Medulla oblongata (tissue), 1 donor: ENCODE data around the gene KLF16.

Experiments
- DNase-seq: peaks from one replicate; pipeline ENCODE4 v3.0.0-alpha.2; 2015; ENCODE audit errors: extremely low spot score

The KLF16 gene

DNA sequence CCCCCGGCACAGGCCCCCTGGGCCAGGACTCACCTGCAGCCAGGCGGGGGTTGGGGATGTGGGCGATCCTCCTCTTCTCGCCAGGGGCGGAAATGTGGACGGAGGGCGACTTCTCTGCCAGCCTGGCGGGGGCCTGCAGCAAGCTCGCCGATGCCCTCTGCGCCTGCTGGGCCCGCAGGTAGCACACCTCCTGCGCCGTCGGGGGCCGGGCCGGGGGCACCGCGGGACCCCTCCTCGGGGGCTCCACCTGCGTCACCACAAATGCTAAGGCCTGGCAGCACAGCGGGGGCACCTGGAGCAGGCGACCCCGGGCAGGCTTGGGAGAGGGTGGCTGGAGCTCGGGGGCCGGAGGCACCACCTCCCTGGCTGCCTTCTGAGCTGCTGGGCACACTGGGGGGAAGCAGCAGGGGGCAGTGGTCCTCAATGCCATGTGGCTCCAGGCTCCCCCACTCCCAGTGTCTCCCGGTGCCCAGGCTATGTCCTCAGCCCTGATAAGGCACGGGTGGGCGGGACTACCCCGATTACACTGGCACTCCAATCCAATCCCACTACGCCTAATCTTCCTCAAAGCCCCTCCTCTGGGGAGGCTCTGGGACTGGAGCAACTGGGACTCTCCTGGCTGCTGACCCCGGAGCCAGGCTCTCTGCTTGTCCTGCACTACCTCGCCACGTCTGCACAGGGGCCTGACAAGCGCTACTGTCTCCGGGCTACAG is 39.7 kb downstream of the KLF16 start:
- DNase-seq: no peak

DNA sequence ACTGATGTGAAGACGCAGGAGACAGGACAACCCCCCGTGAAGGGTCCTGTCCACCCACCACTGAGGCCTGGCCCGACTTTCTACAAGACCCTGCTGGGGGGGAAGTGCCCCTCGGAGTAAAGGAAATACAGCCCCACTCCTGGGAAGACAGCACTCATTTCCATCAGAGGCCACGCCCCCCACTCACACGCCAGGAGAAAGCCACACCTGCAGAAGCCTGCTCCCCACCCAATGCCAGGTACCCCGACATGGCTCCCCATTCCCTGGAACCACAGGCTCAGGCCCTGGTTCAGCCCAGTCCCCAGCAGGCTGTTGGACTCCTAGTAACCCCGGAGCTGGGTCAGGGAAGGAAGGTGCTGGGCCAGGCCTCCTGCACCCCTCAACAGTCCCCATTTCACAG is 40.4 kb downstream of the KLF16 start:
- DNase-seq: no peak

DNA sequence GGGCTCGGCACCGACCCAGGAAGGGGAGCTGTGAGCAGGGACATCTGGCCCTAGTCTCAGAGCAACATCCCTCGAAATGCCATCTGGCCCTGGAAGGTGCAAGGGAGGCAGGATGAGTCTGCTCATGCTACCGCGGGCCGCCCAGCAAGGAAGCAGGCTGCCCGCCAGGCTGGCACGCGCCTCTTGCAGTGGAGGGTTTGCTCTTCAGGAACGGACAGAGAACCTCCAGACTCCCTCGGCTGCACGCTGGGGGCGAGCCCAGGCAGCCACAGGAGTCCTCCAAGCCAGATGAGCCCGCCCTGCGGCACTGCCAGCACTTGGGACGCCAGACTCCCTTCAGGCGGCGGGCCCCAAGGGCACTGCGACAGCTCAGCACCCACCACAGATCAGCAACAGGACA is 41.2 kb downstream of the KLF16 start:
- DNase-seq: no peak

DNA sequence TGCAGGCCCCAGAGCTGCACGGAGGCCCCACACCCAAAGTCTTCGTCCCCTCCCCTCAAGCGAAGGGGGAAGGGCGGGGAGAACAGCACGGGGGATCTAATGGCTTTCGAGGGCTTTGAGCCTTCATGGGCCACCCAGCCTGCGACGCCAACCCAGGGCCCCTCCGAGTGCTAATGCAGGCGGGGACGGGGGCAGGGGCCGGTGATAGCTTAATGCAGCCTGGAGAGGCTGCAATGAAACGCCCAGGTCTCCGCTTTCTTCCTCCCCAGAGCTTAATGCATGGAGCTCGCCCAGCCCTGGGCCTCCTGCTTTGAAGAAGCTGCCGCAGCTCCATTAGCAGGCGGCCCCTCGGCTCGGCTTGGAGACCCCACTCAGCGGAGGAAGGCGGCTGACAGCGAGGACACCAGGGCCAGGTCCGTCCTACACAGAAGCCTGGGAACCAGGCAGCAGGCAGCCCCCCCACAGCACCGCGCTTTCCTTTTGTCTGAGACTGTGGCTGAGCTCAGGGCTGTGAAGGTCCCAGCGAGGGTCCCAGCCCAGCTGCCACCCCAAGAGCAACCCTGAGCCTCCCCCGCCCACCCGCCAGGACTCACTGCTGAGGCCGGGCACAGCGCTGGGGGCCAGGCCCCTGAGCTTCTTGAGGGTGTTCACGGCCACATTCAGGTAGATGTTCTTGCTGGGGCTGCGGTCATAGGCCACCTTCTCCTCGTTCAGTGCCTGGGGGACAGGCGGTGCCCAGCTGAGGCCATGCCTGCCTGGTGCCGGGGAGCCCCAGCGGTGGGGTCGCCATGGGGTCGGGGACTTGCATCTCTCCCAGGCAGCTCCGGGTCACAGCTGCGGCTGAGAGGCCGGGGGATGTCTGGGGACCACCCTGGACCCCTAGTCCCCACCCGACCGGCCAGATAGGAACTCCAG is 43.8 kb downstream of the KLF16 start:
- no peak for DNase-seq

- DNase-seq: no peak
Observed at GRCh38 chr19:1818549-1819195, 44.7 kb downstream of the KLF16 start.

DNA sequence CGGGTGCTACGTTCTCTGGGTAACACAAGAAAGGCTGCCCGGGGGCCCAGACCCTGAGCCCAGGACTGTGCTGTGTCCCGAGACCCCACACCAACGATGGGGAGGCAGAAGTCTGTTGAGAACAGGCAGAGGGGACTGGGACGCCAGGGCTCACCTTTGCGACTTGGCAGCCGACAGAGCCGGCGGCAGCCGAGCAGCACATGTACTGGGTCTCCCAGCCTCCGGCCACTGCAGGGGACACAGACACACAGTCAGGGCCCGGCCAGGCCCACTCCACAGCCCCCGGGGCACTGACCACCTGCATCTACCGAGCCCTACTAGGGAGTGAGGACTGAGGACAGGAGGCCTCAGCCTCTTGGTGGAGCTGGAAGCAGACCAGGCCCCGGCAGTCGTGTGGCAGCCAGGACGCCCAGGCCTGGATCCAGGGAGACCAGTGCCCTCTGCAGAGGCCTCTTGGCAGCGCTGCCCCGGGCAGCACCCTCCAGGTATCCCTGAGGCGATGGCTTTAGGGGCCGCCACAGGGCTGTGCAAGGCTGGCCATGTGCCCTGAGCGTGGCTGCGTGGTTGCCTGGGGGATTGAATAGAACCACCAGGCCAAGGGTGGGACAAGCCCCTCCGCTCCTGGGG is 45.7 kb downstream of the KLF16 start:
- no peak for DNase-seq

GRCh38 chr19:1816530-1817298 is 46.7 kb downstream of the KLF16 start:
- no peak for DNase-seq

DNA sequence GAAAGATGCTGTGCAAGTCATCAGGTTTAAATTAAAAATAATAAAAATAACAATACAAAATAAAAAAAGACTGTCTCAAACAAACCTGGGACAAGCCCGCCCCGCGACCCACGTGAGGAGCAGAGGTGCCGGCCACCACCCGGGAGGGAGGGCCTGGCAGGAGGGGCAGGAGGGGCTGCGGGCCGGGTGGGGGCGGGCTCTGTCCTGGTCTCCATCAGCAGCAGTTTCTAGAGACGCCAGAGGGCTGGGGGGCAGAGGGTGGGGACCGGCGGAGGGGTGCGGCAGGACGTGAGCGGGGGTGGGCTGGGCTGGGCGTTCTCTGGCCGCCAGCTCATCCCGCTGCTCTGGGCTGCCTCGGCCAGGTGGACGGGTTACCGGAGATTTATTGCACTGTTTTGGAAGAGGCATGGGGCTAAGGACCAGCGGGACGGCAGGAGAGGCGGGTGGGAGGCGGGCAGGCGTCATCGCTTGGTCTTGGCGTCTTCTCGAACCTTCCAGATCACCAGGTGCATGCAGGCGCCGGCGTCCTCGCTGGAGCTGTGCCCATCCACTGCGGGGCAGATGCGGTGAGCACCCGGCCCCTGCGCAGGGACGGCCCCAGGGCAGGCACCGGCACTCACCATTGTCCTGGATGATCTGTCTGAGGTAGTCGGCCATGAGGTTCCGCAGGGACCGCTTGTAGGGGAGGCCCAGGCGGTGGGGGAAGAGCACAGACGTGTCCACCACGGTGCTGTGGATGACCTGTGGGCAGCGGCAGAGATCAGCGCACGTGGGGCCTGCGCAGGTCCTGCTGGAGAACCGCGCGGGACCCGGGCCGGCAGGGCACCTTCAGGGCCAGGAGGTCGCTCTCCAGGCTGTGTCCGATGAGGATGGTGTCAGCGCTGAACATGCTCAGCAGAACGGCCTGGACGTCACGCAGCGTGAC is 47.5 kb downstream of the KLF16 start:
- DNase-seq: no peak

GRCh38 chr19:1814833-1815604 is 48.4 kb downstream of the KLF16 start:
- no peak for DNase-seq

- no peak for DNase-seq
Observed at GRCh38 chr19:1814391-1814790, 49.0 kb downstream of the KLF16 start.

GRCh38 chr19:1813192-1814182 is 49.9 kb downstream of the KLF16 start:
- no peak for DNase-seq

GRCh38 chr19:1812426-1813191 is 50.8 kb downstream of the KLF16 start:
- peak; percentile 71 for DNase-seq

DNA sequence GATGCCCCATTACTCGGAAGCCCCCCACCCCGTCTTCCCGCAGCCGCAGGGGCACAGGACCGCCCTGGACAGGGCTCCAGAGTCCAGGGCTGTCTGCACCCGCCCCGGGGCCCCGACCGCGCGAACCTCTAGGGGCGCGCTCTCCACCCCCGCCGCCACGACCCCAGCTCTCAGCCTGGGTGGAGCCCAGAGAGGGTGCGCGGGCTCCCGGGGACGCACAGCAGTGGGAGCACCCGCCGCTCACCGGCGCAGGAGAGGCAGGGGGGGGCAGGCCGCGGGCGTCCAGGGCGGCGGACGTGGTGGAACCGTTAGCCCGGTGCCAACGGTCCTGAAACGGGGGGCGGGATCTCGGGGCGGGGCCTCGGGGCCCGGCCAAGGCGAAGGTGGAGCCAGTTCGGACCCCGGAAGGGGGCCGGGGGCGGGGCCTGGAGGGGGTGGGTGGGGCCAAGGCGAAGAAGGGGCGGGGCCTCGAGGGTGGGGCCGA is 51.4 kb downstream of the KLF16 start, which contains the start of gene ATP8B3:
TSS of gene ATP8B3 (minus strand) at position 335 of the 484 bp plus-strand sequence. CDS start 540 bp downstream, outside the sequence.
- DNase-seq: no peak

DNA sequence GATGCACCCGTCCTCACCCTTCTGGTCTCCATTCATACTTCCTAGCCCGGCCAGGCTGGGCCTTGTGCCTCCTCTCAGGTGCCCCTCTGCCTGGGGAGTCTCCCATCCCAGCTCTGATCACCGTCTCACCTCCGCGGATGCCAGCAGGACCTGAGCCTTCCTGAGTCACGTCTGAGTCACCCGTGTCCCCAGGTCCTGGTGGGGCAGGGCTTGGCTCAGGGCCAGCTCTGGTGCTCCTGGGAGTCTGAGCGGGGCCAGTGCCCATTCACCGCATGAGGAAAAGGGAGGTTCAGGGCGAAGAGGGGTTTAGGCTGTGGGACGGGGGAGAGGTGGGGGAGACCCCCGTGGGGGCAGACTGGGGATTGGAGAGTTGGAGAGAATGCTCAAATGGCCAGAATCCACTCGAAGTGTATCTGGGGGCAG is 51.9 kb downstream of the KLF16 start:
- DNase-seq: no peak

GRCh38 chr19:1810439-1811160 is 52.8 kb downstream of the KLF16 start:
- DNase-seq: no peak

GRCh38 chr19:1809678-1810077 is 53.7 kb downstream of the KLF16 start:
- no peak for DNase-seq

GRCh38 chr19:1808395-1808731 is 55.0 kb downstream of the KLF16 start:
- no peak for DNase-seq
